NCI-H2227 treated with DMSO at 0.1 percent for 48 hours (cell line): ENCODE measurements around the gene TRPC1.
"Not testable (repeated sequence)": the region's sequence is repeated elsewhere in the genome, so short reads cannot be mapped to it uniquely, and the experiment has no call there.

ENCODE experiments used
- DNase-seq: peaks from one replicate; lab custom pipeline; 2025; lab: John Stamatoyannopoulos, UW

Gene TRPC1

GRCh38 chr3:142723968-142724681 lies at the start of gene TRPC1:
Gene TRPC1 (plus strand): TSS chr3:142724034. CDS start chr3:142724560, 526 bp downstream.
- peak; percentile 65 for DNase-seq

DNA sequence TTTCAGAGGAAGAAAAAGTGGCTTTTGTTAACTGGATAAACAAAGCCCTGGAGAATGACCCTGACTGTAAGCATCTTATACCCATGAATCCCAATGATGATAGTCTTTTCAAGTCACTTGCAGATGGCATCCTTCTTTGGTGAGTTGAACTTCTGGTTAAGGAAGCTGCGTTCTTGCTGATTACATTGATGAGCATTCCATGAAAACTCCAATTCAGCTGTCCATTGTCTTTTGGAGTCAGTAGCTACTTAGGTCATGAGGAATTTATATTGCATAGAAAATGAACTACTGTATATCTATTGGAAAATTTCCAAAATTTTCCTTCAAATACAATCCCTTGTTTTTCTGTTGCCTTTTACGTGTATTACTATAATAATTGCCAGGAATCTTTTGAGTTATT lies 47.7 kb upstream of the TRPC1 start:
- no peak for DNase-seq

GRCh38 chr3:142680710-142681109 lies 43.1 kb upstream of the TRPC1 start:
- DNase-seq = no peak

DNA sequence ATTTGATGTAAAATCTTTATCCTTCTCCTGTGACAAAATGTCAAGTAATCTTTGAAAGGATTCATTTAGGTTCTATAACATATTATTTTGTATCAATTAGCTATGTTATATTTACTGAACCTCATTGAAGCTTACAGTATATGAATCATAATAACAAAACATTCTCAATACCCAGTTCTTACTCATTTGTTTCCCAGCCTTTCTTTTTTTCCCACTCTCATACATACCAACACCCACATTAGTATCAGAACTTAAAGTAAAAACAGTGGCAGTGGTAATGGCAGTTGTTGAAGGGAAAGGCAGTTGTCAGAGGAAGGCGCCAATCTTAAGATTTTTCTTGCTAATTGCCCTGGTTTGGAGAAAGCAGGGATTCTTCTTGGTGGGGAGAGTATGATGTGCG lies 33.2 kb upstream of the TRPC1 start:
- no peak for DNase-seq

- DNase-seq = no peak
These were observed 32.3 kb upstream of the TRPC1 start for GRCh38 chr3:142691527-142691926.

- DNase-seq = no peak
These were observed 30.5 kb upstream of the TRPC1 start for GRCh38 chr3:142693136-142693853.

DNA sequence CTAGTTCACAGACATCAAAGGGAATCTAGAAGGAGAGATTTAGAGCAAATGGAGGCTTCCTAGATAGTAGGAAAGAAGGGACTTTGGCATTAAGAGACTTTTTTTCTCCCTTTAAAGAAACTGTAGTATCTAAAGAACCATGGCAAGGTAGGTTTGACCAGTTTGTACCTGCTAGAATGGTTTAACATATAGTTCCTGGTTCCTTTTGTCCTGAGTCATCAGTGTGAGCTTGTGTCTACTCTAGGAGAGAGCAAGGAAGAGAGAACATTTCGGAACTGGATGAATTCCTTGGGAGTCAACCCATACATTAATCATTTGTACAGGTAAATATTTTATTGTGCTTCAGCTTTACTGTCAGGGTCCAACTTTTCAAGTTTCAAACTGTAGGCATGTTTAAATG lies 29.6 kb upstream of the TRPC1 start:
- DNase-seq = no peak

GRCh38 chr3:142705198-142705597 lies 18.6 kb upstream of the TRPC1 start:
- peak; percentile 43 for DNase-seq

DNA sequence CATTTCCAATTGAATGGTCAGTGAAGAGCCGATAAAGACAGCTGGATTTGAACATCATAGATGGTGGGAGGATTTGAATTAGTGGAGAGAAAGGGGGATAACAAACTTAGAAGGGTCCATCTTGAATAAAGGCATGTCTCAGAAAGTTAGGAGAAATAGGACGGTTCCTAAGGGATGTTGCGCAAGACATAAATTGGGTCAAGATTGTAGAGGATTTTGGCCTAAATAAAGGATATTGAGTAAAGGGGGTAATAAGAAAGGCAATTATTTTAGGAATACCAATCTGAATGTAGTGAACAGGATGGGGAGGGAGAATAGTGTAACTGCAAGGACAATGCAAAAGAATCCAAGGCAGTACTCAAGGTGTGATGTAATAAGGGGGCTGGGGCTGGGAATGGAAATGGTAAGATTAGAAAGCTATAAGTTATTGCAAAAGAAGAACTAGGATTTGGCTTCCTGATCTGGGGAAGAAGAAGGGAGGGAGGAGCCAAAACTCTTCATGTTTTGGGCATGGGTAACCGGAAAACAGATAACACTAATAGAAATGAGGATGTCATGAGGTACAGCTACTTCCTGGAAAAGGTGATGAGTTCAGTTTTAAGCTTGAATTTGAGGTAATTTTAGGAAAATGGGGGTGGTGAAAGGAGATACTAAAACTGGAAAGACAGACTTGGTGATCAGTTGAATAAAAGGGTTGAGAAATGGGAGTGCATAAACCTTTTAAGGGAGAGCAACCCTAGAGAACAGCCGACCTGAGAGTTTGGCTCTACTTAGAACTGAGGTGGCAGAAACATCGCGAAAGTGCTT lies 17.3 kb upstream of the TRPC1 start:
- no peak for DNase-seq

DNA sequence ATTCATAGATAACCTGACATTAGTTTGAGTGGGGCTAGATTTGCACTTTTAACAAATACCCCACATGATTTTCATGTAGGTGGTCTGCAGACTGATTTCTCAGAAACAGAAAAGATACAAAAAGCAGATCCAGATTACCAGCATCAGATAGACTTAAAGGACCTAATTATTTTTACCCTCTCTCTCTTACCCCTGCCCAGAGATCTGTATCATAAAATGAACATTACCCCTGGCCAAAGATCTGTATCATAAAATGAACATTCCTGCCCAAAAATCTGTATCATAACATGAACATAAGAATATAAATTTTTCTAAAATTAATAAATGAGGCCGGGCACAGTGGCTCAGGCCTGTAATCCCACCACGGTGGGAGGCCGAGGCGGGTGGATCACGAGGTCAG lies 14.6 kb upstream of the TRPC1 start:
- DNase-seq = no peak

DNA sequence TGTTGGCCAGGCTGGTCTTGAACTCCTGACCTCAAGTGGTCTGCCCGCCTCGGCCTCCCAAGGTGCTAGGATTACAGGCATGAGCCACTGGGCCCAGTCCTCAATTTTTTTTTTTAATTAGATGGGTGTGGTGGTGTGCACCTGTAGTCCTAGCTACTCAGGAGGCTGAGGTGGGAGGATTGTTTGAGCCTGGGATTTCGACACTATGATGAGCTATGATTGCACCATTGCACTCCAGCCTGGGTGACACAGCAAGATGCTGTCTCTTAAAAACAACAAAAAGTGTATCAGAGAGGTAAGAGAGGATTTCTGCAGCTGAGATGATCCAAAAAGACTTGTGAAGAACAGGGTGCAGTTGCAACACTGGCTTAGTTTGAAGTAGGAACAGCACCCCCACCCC lies 9.0 kb upstream of the TRPC1 start:
- not testable (repeated sequence) for DNase-seq

DNA sequence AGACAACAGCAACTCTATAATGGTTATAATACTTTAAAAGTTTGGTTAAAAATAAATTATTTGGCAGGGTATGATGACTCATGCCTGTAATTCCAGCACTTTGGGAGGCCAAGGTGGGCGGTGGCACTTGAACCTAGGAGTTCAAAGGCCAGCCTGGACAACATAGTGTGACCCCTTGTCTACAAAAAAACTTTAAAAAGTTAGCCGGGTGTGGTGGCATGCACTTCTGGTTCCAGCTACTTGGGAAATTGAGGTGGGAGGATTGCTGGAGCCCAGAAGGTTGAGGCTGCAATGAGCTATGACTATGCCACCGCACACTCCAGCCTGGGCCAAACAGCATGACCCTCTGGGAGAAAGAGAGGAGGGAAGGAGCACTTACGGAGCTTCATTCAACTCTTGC lies 7.7 kb upstream of the TRPC1 start:
- DNase-seq = no peak

- no peak for DNase-seq
These were observed 218 bp upstream of the TRPC1 start for GRCh38 chr3:142723665-142723967.

- no peak for DNase-seq
These were observed 985 bp downstream of the TRPC1 start for GRCh38 chr3:142724682-142725356.

GRCh38 chr3:142725357-142725739 lies 1.5 kb downstream of the TRPC1 start:
- DNase-seq = no peak

- no peak for DNase-seq
These were observed 2.2 kb downstream of the TRPC1 start for GRCh38 chr3:142726017-142726416.

GRCh38 chr3:142732066-142732465 lies 8.2 kb downstream of the TRPC1 start:
- no peak for DNase-seq

GRCh38 chr3:142734834-142735233 lies 11.0 kb downstream of the TRPC1 start:
- DNase-seq = no peak

- no peak for DNase-seq
These were observed 11.6 kb downstream of the TRPC1 start for GRCh38 chr3:142735462-142735861.

- no peak for DNase-seq
These were observed 14.6 kb downstream of the TRPC1 start for GRCh38 chr3:142738396-142738795.

- DNase-seq = no peak
These were observed 22.8 kb downstream of the TRPC1 start for GRCh38 chr3:142746646-142747045.

GRCh38 chr3:142750531-142750930 lies 26.7 kb downstream of the TRPC1 start:
- DNase-seq = not testable (repeated sequence)
